ENCODE measurements around the gene EEA1.

The EEA1 gene

GRCh38 chr12:92847368-92847767, 81.7 kb downstream of the EEA1 start:
- H3K4me1 Mint-ChIP-seq, result peaks cover 8% of the 10 kb centered on the region
- H3K36me3 Mint-ChIP-seq (ENCODE audit: low read depth), result peaks cover 31% of the 10 kb centered on the region
- no peak overlapping the region for H3K27ac Mint-ChIP-seq
- no peak for TF ChIP-seq CTCF (IDR thresholded peaks at IDR 0.05; ENCODE audit: unreplicated experiment in 3 of 3)
- H3K4me3 Mint-ChIP-seq, result no peak overlapping the region
- no peaks in the 10 kb centered on the region for H3K27me3 Mint-ChIP-seq (ENCODE audit: low read depth)
- no peaks in the 10 kb centered on the region for H3K9me3 Mint-ChIP-seq

DNA sequence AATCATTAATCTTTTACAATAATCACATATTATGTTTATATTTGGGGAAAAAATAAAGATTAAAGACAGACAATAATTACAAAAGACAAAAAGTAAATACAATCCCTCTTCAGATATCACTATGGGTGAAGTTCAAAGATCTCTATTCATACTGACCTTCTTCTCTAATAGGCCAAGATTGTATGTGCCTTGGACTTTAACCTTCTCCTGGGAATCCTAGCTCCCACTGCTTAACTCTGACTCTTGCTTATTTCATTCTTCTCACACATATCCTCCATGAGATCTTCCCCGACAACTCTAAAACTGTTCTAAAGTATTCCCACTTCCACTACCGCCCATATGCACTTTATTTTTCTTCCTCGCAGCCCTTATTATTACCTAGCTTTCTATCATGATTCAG, 83.8 kb downstream of the EEA1 start:
- no peak for TF ChIP-seq CTCF (IDR thresholded peaks at IDR 0.05; ENCODE audit: unreplicated experiment in 3 of 3)
- peaks cover 37% of the 10 kb centered on the region for H3K36me3 Mint-ChIP-seq (ENCODE audit: low read depth)
- no peak overlapping the region for H3K27ac Mint-ChIP-seq
- peaks cover 7% of the 10 kb centered on the region for H3K9me3 Mint-ChIP-seq
- no peak overlapping the region for H3K4me3 Mint-ChIP-seq
- H3K27me3 Mint-ChIP-seq (ENCODE audit: low read depth), result no peaks in the 10 kb centered on the region
- H3K4me1 Mint-ChIP-seq, result peaks cover 8% of the 10 kb centered on the region

- Mint-ChIP-seq H3K4me1 (no peaks in the 10 kb centered on the region), H3K27me3 (ENCODE audit: low read depth) (no peaks in the 10 kb centered on the region), H3K9me3 (peaks cover 7% of the 10 kb centered on the region), H3K4me3 (no peak overlapping the region), H3K27ac (no peak overlapping the region), H3K36me3 (ENCODE audit: low read depth) (peaks cover 34% of the 10 kb centered on the region)
- TF ChIP-seq CTCF (IDR thresholded peaks at IDR 0.05; ENCODE audit: unreplicated experiment in 3 of 3), result no peak
These were observed 84.8 kb downstream of the EEA1 start for GRCh38 chr12:92844151-92844763.

- H3K27ac Mint-ChIP-seq, result no peak overlapping the region
These were observed 99.3 kb downstream of the EEA1 start for GRCh38 chr12:92829686-92830282.

GRCh38 chr12:92828565-92828964, 100.5 kb downstream of the EEA1 start:
- TF ChIP-seq CTCF (IDR thresholded peaks at IDR 0.05; ENCODE audit: unreplicated experiment in 3 of 3), result no peak
- Mint-ChIP-seq H3K4me3 (no peak overlapping the region), H3K9me3 (no peaks in the 10 kb centered on the region), H3K36me3 (ENCODE audit: low read depth) (peaks cover 19% of the 10 kb centered on the region), H3K27me3 (ENCODE audit: low read depth) (no peaks in the 10 kb centered on the region), H3K4me1 (no peaks in the 10 kb centered on the region), H3K27ac (no peak overlapping the region)

More at GRCh38 chr12:92829686-92830282, 99.3 kb downstream of the EEA1 start:
- Mint-ChIP-seq H3K27me3 (ENCODE audit: low read depth) (no peaks in the 10 kb centered on the region), H3K9me3 (no peaks in the 10 kb centered on the region), H3K4me3 (no peak overlapping the region), H3K36me3 (ENCODE audit: low read depth) (peaks cover 24% of the 10 kb centered on the region), H3K4me1 (no peaks in the 10 kb centered on the region)
- TF ChIP-seq CTCF (IDR thresholded peaks at IDR 0.05; ENCODE audit: unreplicated experiment in 3 of 3), result no peak

Measured in nephron (organoid).